Caco-2 (cell line): ENCODE data around the gene NRP2. TPM values are rescaled to one million over a fixed set of nuclear protein-coding genes. Genes with fewer than 3 reads are reported as not detected.

ENCODE experiments used
- BruUV-seq: library from RNA; stranded (reverse); fragments of 400-500 nt; replicated peaks from 2 replicates; lab custom pipeline; 2021; lab: Mats Ljungman, UMichigan
- CTCF ChIA-PET: fragments of 300-600 bp; sonication (Branson Sonifier 250); formaldehyde crosslinking; loops from one replicate; lab custom pipeline; 2022; ENCODE audit warnings: antibody characterized with exemption; lab: Charles Lee
- POLR2A ChIA-PET: fragments of 300-600 bp; sonication (Branson Sonifier 250); formaldehyde crosslinking; loops from one replicate; lab custom pipeline; 2022; ENCODE audit warnings: antibody characterized with exemption; lab: Charles Lee
- DNase-seq, 2 experiments: peaks; one replicate each; pipeline versions ENCODE4 v3.0.0 to v3.0.0-alpha.2; 2020 to 2022
- H3K27me3 ChIP-seq: replicated peaks from 2 replicates; pipeline ENCODE4 v1.6.0; 2011; ENCODE audit warnings: low read length; ENCODE audit not compliant: control insufficient read depth, insufficient read depth
- H3K36me3 ChIP-seq: 2 replicates; pipeline ENCODE4 v1.5.1; 2011; ENCODE audit warnings: low read length; ENCODE audit not compliant: control insufficient read depth, insufficient read depth
- H3K4me1 ChIP-seq: fragments of 250-450 bp; sonication (Bioruptor Pico); 2 replicates; pipeline ENCODE4 v1.5.1; 2020; ENCODE audit warnings: mild to moderate bottlenecking
- H3K4me3 ChIP-seq: 2 replicates; pipeline ENCODE4 v1.5.1; 2011; ENCODE audit warnings: low read depth, mild to moderate bottlenecking, control low read depth, low read length
- H3K9me3 ChIP-seq: fragments of 250-450 bp; sonication (Bioruptor Pico); 2 replicates; pipeline ENCODE4 v1.5.1; 2020; ENCODE audit warnings: mild to moderate bottlenecking, moderate library complexity
- H3K27ac Mint-ChIP-seq: one replicate; pipeline ENCODE4 v1.8.0; 2022; ENCODE audit warnings: mixed read lengths; ENCODE audit not compliant: unreplicated experiment
- H3K27me3 Mint-ChIP-seq: one replicate; pipeline ENCODE4 v1.8.0; 2022; ENCODE audit warnings: mixed read lengths; ENCODE audit not compliant: insufficient read depth, unreplicated experiment
- H3K36me3 Mint-ChIP-seq: one replicate; pipeline ENCODE4 v1.8.0; 2022; ENCODE audit warnings: mild to moderate bottlenecking, mixed read lengths; ENCODE audit not compliant: insufficient read depth, unreplicated experiment
- H3K4me1 Mint-ChIP-seq: one replicate; pipeline ENCODE4 v1.8.0; 2022; ENCODE audit warnings: low read depth, mixed read lengths; ENCODE audit not compliant: unreplicated experiment
- H3K4me3 Mint-ChIP-seq: one replicate; pipeline ENCODE4 v1.8.0; 2022; ENCODE audit warnings: mild to moderate bottlenecking, moderate library complexity, mixed read lengths; ENCODE audit not compliant: unreplicated experiment
- H3K9me3 Mint-ChIP-seq: one replicate; pipeline ENCODE4 v1.8.0; 2022; ENCODE audit warnings: mixed read lengths; ENCODE audit not compliant: unreplicated experiment
- CTCF ChIP-seq, 2 experiments: fragments of 200-600 bp in 1 of 2; IDR thresholded peaks; 1 replicate in 1 of 2; 2 replicates in 1 of 2; pipeline versions ENCODE4 v1.5.1 to v1.8.0; 2011 to 2022; ENCODE audit warnings: antibody characterized with exemption in 1 of 2, control low read depth in 1 of 2, inconsistent platforms in 1 of 2, low read depth in 1 of 2, low read length in 1 of 2, mild to moderate bottlenecking in 1 of 2, moderate library complexity in 1 of 2; ENCODE audit not compliant: insufficient read depth in 1 of 2, severe bottlenecking in 1 of 2, unreplicated experiment in 1 of 2
- intact Hi-C: fragments of 100-400 bp; cut with micrococcal nuclease; formaldehyde crosslinking; loops from one replicate; pipeline ENCODE4 v1.10.0; 2022; ENCODE audit not compliant: unreplicated experiment
- total RNA-seq: library from RNA; stranded (reverse); gene quantifications from 2 replicates; pipeline ENCODE4 v1.2.3, GENCODE V29; 2022

Gene NRP2
- total RNA-seq, 1 experiment from 2014 or later: 96.9 TPM

- no peak overlapping the region for H3K4me3 Mint-ChIP-seq
- ChIA-PET POLR2A (interaction anchor here (0.6 kb wide), 1 partner anchor 103 kb away, joined by 8 read pairs; no protein-coding TSS in a partner anchor), CTCF (interaction anchor here (0.5 kb wide), 1 partner anchor 54 kb away, joined by 4 read pairs; no protein-coding TSS in a partner anchor)
- Histone ChIP-seq H3K9me3 (no peaks in the 10 kb centered on the region), H3K4me3 (no peak overlapping the region), H3K36me3 (peaks cover 2% of the 10 kb centered on the region; the same call in 1 of the 2 replicates), H3K4me1 (peaks cover 2% of the 10 kb centered on the region), H3K27me3 (no peaks in the 10 kb centered on the region)
- no peak for DNase-seq
- no peak for TF ChIP-seq CTCF (IDR thresholded peaks at IDR 0.05; ENCODE audit: insufficient read depth in 1 of 2, low read depth in 1 of 2, low read length in 1 of 2, severe bottlenecking in 1 of 2, unreplicated experiment in 1 of 2)
- no peak overlapping the region for H3K27ac Mint-ChIP-seq
- H3K4me1 Mint-ChIP-seq: peaks cover 21% of the 10 kb centered on the region
- H3K27me3 Mint-ChIP-seq: no peaks in the 10 kb centered on the region
- H3K36me3 Mint-ChIP-seq: peaks cover 55% of the 10 kb centered on the region
- intact Hi-C loops: no loop called here
- H3K9me3 Mint-ChIP-seq: no peaks in the 10 kb centered on the region
- no TSS peak for BruUV-seq
Observed at GRCh38 chr2:205746420-205746785, 64.1 kb downstream of the NRP2 start.

- ChIA-PET CTCF (no interaction called here), POLR2A (no interaction called here)
- BruUV-seq: no TSS peak
- Histone ChIP-seq H3K4me3 (no peak overlapping the region), H3K36me3 (no peaks in the 10 kb centered on the region), H3K27me3 (no peaks in the 10 kb centered on the region), H3K4me1 (peaks cover under 1% of the 10 kb centered on the region), H3K9me3 (no peaks in the 10 kb centered on the region)
- Mint-ChIP-seq H3K36me3 (peaks cover 55% of the 10 kb centered on the region), H3K27ac (peak overlapping the region; percentile 22), H3K4me1 (peaks cover 13% of the 10 kb centered on the region), H3K4me3 (no peak overlapping the region), H3K9me3 (no peaks in the 10 kb centered on the region), H3K27me3 (no peaks in the 10 kb centered on the region)
- DNase-seq: no peak
- intact Hi-C loops: no loop called here
- no peak for TF ChIP-seq CTCF (IDR thresholded peaks at IDR 0.05; ENCODE audit: insufficient read depth in 1 of 2, low read depth in 1 of 2, low read length in 1 of 2, severe bottlenecking in 1 of 2, unreplicated experiment in 1 of 2)
Observed at GRCh38 chr2:205747829-205748386, 65.6 kb downstream of the NRP2 start.

GRCh38 chr2:205748639-205749038 is 66.3 kb downstream of the NRP2 start:
- peaks cover 13% of the 10 kb centered on the region for H3K4me1 Mint-ChIP-seq
- Histone ChIP-seq H3K9me3 (no peaks in the 10 kb centered on the region), H3K36me3 (no peaks in the 10 kb centered on the region), H3K27me3 (no peaks in the 10 kb centered on the region), H3K4me1 (peaks cover 8% of the 10 kb centered on the region), H3K4me3 (no peak overlapping the region)
- no peak for TF ChIP-seq CTCF (IDR thresholded peaks at IDR 0.05; ENCODE audit: insufficient read depth in 1 of 2, low read depth in 1 of 2, low read length in 1 of 2, severe bottlenecking in 1 of 2, unreplicated experiment in 1 of 2)
- ChIA-PET CTCF (no interaction called here), POLR2A (no interaction called here)
- peaks cover 58% of the 10 kb centered on the region for H3K36me3 Mint-ChIP-seq
- no peaks in the 10 kb centered on the region for H3K27me3 Mint-ChIP-seq
- no peaks in the 10 kb centered on the region for H3K9me3 Mint-ChIP-seq
- BruUV-seq: no TSS peak
- H3K27ac Mint-ChIP-seq: no peak overlapping the region
- no peak for DNase-seq
- no peak overlapping the region for H3K4me3 Mint-ChIP-seq
- intact Hi-C loops: no loop called here
